HL-60 (cell line): ENCODE results near the gene SCN1B.
"Not testable (repeated sequence)": the region's sequence is repeated elsewhere in the genome, so short reads cannot be mapped to it uniquely, and the experiment has no call there.

Experiments used
- GABPA ChIP-seq: IDR thresholded peaks from 2 replicates; pipeline ENCODE4 v1.6.1; 2012; ENCODE audit warnings: low read depth
- POLR2AphosphoS5 ChIP-seq: IDR thresholded peaks from 2 replicates; pipeline ENCODE4 v1.6.1; 2012; ENCODE audit warnings: low read depth
- SPI1 ChIP-seq: IDR thresholded peaks from 2 replicates; pipeline ENCODE4 v1.6.1; 2012; ENCODE audit warnings: low read depth, mild to moderate bottlenecking, borderline replicate concordance
- TF ChIP-seq, protein P1 (sequence below): IDR thresholded peaks from one replicate; pipeline ENCODE4 v1.5.1; 2011; ENCODE audit warnings: low read length, control low read depth, inconsistent platforms; ENCODE audit not compliant: insufficient read depth
- TF ChIP-seq, protein P2 (sequence below): IDR thresholded peaks from 2 replicates; pipeline ENCODE4 v1.6.1; 2012; ENCODE audit warnings: low read depth; ENCODE audit not compliant: insufficient replicate concordance

- TF ChIP-seq, protein P1, sequence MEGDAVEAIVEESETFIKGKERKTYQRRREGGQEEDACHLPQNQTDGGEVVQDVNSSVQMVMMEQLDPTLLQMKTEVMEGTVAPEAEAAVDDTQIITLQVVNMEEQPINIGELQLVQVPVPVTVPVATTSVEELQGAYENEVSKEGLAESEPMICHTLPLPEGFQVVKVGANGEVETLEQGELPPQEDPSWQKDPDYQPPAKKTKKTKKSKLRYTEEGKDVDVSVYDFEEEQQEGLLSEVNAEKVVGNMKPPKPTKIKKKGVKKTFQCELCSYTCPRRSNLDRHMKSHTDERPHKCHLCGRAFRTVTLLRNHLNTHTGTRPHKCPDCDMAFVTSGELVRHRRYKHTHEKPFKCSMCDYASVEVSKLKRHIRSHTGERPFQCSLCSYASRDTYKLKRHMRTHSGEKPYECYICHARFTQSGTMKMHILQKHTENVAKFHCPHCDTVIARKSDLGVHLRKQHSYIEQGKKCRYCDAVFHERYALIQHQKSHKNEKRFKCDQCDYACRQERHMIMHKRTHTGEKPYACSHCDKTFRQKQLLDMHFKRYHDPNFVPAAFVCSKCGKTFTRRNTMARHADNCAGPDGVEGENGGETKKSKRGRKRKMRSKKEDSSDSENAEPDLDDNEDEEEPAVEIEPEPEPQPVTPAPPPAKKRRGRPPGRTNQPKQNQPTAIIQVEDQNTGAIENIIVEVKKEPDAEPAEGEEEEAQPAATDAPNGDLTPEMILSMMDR = not testable (repeated sequence)
- not testable (repeated sequence) for TF ChIP-seq POLR2AphosphoS5, SPI1, GABPA
- TF ChIP-seq, protein P2, sequence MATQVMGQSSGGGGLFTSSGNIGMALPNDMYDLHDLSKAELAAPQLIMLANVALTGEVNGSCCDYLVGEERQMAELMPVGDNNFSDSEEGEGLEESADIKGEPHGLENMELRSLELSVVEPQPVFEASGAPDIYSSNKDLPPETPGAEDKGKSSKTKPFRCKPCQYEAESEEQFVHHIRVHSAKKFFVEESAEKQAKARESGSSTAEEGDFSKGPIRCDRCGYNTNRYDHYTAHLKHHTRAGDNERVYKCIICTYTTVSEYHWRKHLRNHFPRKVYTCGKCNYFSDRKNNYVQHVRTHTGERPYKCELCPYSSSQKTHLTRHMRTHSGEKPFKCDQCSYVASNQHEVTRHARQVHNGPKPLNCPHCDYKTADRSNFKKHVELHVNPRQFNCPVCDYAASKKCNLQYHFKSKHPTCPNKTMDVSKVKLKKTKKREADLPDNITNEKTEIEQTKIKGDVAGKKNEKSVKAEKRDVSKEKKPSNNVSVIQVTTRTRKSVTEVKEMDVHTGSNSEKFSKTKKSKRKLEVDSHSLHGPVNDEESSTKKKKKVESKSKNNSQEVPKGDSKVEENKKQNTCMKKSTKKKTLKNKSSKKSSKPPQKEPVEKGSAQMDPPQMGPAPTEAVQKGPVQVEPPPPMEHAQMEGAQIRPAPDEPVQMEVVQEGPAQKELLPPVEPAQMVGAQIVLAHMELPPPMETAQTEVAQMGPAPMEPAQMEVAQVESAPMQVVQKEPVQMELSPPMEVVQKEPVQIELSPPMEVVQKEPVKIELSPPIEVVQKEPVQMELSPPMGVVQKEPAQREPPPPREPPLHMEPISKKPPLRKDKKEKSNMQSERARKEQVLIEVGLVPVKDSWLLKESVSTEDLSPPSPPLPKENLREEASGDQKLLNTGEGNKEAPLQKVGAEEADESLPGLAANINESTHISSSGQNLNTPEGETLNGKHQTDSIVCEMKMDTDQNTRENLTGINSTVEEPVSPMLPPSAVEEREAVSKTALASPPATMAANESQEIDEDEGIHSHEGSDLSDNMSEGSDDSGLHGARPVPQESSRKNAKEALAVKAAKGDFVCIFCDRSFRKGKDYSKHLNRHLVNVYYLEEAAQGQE = not testable (repeated sequence)
Measured at GRCh38 chr19:35029275-35029736, 964 bp upstream of the SCN1B start.
